Mammary epithelial cell (primary cell): ENCODE measurements around the gene LIPT1.

Experiments used
- CTCF ChIP-seq, 2 donors: IDR thresholded peaks in 1 of 2; conservative IDR thresholded peaks in 1 of 2; 2 replicates each; pipeline ENCODE4 v1.5.1; 2011 to 2012; ENCODE audit warnings: inconsistent platforms in 2 of 2, low read length in 2 of 2, mild to moderate bottlenecking in 2 of 2, control low read depth in 1 of 2, low read depth in 1 of 2; ENCODE audit not compliant: insufficient read depth in 1 of 2; ENCODE audit errors: extremely low read depth in 1 of 2
- EZH2 ChIP-seq: IDR thresholded peaks from 2 replicates; pipeline ENCODE4 v1.6.1; 2012; ENCODE audit warnings: low read length, inconsistent platforms, borderline replicate concordance

DNA sequence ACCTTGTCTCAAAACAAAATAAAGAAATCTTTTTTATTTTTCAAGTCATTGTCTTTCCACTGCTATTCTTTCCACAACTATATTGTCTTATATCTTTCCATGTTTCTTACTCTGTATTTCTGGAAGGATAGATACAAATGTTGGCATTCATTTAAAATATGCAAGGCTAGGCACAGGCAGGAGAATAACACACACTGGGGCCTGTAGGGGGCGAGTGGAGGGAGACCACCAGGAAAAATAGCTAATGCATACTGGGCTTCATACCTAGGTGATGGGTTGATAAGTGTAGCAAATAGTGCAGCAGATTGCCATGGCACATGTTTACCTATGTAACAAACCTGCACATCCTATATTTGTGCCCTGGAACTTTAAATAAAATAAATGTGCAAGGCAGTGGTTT is 35.8 kb downstream of the LIPT1 start:
- TF ChIP-seq CTCF (conservative IDR thresholded peaks at IDR 0.05 in 1 of 2, IDR thresholded peaks at IDR 0.05 in 1 of 2; ENCODE audit: extremely low read depth in 1 of 2, insufficient read depth in 1 of 2, low read depth in 1 of 2, low read length in 2 of 2) (no peak), EZH2 (no peak)
